HG02610 (cell line): ENCODE measurements around the gene TIGD3.

ENCODE experiments used
- ATAC-seq: cut with Tn5 transposase; IDR thresholded peaks from one replicate; pipeline ENCODE4 v1.9.1; 2021; ENCODE audit warnings: mild to moderate bottlenecking, moderate library complexity; ENCODE audit not compliant: unreplicated experiment

Gene TIGD3

GRCh38 chr11:65404638-65405339 lies 50.2 kb downstream of the TIGD3 start:
- ATAC-seq, result no peak
